Measurements from ENCODE around the gene ADARB1. TPM values are rescaled to one million over a fixed set of nuclear protein-coding genes. Genes with fewer than 3 reads are reported as not detected.

ADARB1 gene
- total RNA-seq, 1 experiment from 2014 or later, result 14.6 TPM

DNA sequence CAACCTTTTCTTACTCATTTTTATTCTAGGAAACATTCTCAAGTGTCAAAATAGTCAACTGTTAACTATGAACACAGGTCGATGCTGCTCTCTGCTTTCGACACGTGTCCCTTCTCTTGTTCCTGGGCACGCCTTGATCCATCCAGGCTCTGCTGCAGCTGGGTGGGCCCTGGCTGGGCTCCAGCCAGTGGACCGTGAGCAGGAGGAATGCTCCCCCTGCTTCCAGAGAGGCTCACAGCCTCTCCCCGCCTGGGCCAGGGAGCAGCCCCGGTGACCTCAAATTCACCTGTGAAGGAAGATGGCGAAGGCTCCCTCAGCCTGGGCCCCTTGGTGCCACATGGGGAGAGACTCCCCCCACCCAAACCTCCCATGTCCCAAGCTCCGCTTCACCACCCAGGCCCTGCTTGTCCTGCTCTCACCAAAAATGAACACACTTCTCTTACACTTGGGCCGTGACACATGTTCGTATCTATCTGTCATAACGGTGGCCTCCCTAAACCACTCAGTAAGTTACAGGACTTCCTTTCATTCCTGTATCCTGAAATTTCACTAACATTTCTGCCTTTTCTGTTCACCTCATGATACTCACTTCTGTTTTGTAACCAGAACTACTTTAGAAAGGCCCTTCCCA, 24.6 kb upstream of the ADARB1 start:
- TF ChIP-seq TEAD1 (CRISPR knock-in tag; IDR thresholded peaks at IDR 0.05) (no peak), TCF7 (CRISPR knock-in tag; IDR thresholded peaks at IDR 0.05; ENCODE audit: low read depth) (no peak), ZNF423 (CRISPR knock-in tag; IDR thresholded peaks at IDR 0.05) (no peak), IRF2 (CRISPR knock-in tag; IDR thresholded peaks at IDR 0.05; ENCODE audit: borderline replicate concordance, low read depth) (no peak), TP53 (CRISPR knock-in tag; IDR thresholded peaks at IDR 0.05) (no peak), ATF3 (CRISPR knock-in tag; conservative IDR thresholded peaks at IDR 0.05) (no peak), CBFB (CRISPR knock-in tag; IDR thresholded peaks at IDR 0.05; ENCODE audit: low read depth) (no peak)
- TF ChIP-seq, protein P1, sequence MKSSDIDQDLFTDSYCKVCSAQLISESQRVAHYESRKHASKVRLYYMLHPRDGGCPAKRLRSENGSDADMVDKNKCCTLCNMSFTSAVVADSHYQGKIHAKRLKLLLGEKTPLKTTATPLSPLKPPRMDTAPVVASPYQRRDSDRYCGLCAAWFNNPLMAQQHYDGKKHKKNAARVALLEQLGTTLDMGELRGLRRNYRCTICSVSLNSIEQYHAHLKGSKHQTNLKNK (CRISPR knock-in tag; IDR thresholded peaks at IDR 0.05), result no peak
- TF ChIP-seq, protein P2, sequence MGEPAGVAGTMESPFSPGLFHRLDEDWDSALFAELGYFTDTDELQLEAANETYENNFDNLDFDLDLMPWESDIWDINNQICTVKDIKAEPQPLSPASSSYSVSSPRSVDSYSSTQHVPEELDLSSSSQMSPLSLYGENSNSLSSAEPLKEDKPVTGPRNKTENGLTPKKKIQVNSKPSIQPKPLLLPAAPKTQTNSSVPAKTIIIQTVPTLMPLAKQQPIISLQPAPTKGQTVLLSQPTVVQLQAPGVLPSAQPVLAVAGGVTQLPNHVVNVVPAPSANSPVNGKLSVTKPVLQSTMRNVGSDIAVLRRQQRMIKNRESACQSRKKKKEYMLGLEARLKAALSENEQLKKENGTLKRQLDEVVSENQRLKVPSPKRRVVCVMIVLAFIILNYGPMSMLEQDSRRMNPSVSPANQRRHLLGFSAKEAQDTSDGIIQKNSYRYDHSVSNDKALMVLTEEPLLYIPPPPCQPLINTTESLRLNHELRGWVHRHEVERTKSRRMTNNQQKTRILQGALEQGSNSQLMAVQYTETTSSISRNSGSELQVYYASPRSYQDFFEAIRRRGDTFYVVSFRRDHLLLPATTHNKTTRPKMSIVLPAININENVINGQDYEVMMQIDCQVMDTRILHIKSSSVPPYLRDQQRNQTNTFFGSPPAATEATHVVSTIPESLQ (CRISPR knock-in tag; IDR thresholded peaks at IDR 0.05), result no peak
- no peak overlapping the region for H3K4me3 Mint-ChIP-seq
- ATAC-seq, result peak; percentile 34; the same call in 1 of the 2 replicates
- peaks cover 18% of the 10 kb centered on the region for H3K4me1 Mint-ChIP-seq
- POLR2A ChIA-PET, result no interaction called here
- no peak overlapping the region; the same call in 1 of the 2 replicates for H3K27ac Mint-ChIP-seq
- peaks cover 27% of the 10 kb centered on the region for H3K9me3 Mint-ChIP-seq
- 0 out of 2 replicates have a peak, but pooled peaks cover 3% of the 10 kb centered on the region for H3K36me3 Mint-ChIP-seq
- peaks cover 15% of the 10 kb centered on the region for H3K27me3 Mint-ChIP-seq (ENCODE audit: low read depth)
- DNase-seq (ENCODE audit: low spot score), result no peak
- CTCF ChIA-PET, result interaction anchor here (0.8 to 1.6 kb wide), 2 partner anchors 15 to 37 kb away, joined by 3 to 6 read pairs; no protein-coding TSS in a partner anchor

GRCh38 chr21:45050345-45050796, 24.0 kb upstream of the ADARB1 start:
- TF ChIP-seq GABPB1 (CRISPR knock-in tag; IDR thresholded peaks at IDR 0.05) (no peak), E2F4 (CRISPR knock-in tag; IDR thresholded peaks at IDR 0.05; ENCODE audit: borderline replicate concordance, low read depth) (no peak), ZNF671 (CRISPR knock-in tag; IDR thresholded peaks at IDR 0.05) (no peak), ZNF138 (CRISPR knock-in tag; conservative IDR thresholded peaks at IDR 0.05) (no peak), MYBL2 (CRISPR knock-in tag; IDR thresholded peaks at IDR 0.05) (no peak), FOXK1 (CRISPR knock-in tag; IDR thresholded peaks at IDR 0.05) (no peak), MXD4 (CRISPR knock-in tag; IDR thresholded peaks at IDR 0.05; ENCODE audit: borderline replicate concordance) (no peak), ZNF263 (CRISPR knock-in tag; IDR thresholded peaks at IDR 0.05; ENCODE audit: low read depth) (no peak), NR2C2 (CRISPR knock-in tag; IDR thresholded peaks at IDR 0.05) (no peak), TEAD4 (CRISPR knock-in tag; IDR thresholded peaks at IDR 0.05) (no peak), TCF7 (CRISPR knock-in tag; IDR thresholded peaks at IDR 0.05; ENCODE audit: low read depth) (no peak), GRHL2 (CRISPR knock-in tag; IDR thresholded peaks at IDR 0.05; ENCODE audit: insufficient replicate concordance, severe bottlenecking) (no peak), FOXP1 (CRISPR knock-in tag; IDR thresholded peaks at IDR 0.05; ENCODE audit: borderline replicate concordance) (no peak), CREB1 (CRISPR knock-in tag; IDR thresholded peaks at IDR 0.05) (no peak), PRRX2 (CRISPR knock-in tag; IDR thresholded peaks at IDR 0.05) (no peak), NFATC4 (CRISPR knock-in tag; IDR thresholded peaks at IDR 0.05) (no peak), ATF1 (CRISPR knock-in tag; IDR thresholded peaks at IDR 0.05) (no peak), MLX (CRISPR knock-in tag; IDR thresholded peaks at IDR 0.05) (no peak), USF2 (CRISPR knock-in tag; IDR thresholded peaks at IDR 0.05) (no peak)
- TF ChIP-seq, protein P1 (CRISPR knock-in tag; IDR thresholded peaks at IDR 0.05), result no peak
- H3K4me1 Mint-ChIP-seq, result peaks cover 18% of the 10 kb centered on the region
- H3K27ac Mint-ChIP-seq, result no peak overlapping the region
- H3K9me3 Mint-ChIP-seq, result peaks cover 22% of the 10 kb centered on the region
- peaks cover 15% of the 10 kb centered on the region for H3K27me3 Mint-ChIP-seq (ENCODE audit: low read depth)
- H3K36me3 Mint-ChIP-seq, result 0 out of 2 replicates have a peak, but pooled peaks cover 3% of the 10 kb centered on the region
- no peak overlapping the region for H3K4me3 Mint-ChIP-seq
- ChIA-PET POLR2A (no interaction called here), CTCF (interaction anchor here (0.5 to 1.7 kb wide), 6 partner anchors 14 to 100 kb away, joined by 3 to 11 read pairs (median 4); no protein-coding TSS in a partner anchor)
- DNase-seq (ENCODE audit: low spot score) (no peak), ATAC-seq (peak; percentile 36; the same call in 1 of the 2 replicates)

All from WTC11 (cell line).